22Rv1 (cell line): ENCODE data around the gene CA10.

Source experiments
- H3K27ac ChIP-seq: fragments of 450-650 bp; 2 replicates; pipeline ENCODE4 v1.5.1; 2017
- ZFX ChIP-seq: fragments of 450-650 bp; IDR thresholded peaks from 2 replicates; pipeline ENCODE4 v1.6.1; 2017; ENCODE audit warnings: antibody characterized with exemption, borderline replicate concordance
- TF ChIP-seq, protein P1 (sequence below): fragments of 450-650 bp; IDR thresholded peaks from 2 replicates; pipeline ENCODE4 v1.5.1; 2017; ENCODE audit warnings: mild to moderate bottlenecking

Gene CA10

DNA sequence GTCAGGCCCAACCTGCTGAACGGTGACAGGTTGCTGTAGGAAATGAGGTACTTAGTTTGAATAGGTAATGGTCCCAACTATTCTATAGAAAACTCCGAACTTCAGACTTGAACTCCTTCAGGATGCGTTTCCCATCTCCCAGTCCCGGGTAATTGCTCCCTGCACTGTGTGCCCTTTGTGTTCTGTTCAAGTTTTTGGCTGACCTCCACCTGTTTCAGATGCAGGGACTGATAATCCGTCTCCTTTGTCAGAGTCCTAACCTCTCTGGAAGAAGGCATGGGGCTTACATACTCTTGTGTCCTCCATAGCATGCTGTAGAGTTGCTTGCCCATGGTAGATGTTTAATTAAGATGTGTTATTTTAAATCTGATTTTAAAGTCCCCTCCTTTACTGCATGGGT, 547.7 kb downstream of the CA10 start:
- TF ChIP-seq ZFX = no peak
- TF ChIP-seq, protein P1, sequence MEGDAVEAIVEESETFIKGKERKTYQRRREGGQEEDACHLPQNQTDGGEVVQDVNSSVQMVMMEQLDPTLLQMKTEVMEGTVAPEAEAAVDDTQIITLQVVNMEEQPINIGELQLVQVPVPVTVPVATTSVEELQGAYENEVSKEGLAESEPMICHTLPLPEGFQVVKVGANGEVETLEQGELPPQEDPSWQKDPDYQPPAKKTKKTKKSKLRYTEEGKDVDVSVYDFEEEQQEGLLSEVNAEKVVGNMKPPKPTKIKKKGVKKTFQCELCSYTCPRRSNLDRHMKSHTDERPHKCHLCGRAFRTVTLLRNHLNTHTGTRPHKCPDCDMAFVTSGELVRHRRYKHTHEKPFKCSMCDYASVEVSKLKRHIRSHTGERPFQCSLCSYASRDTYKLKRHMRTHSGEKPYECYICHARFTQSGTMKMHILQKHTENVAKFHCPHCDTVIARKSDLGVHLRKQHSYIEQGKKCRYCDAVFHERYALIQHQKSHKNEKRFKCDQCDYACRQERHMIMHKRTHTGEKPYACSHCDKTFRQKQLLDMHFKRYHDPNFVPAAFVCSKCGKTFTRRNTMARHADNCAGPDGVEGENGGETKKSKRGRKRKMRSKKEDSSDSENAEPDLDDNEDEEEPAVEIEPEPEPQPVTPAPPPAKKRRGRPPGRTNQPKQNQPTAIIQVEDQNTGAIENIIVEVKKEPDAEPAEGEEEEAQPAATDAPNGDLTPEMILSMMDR = no peak
- no peak overlapping the region for H3K27ac ChIP-seq

DNA sequence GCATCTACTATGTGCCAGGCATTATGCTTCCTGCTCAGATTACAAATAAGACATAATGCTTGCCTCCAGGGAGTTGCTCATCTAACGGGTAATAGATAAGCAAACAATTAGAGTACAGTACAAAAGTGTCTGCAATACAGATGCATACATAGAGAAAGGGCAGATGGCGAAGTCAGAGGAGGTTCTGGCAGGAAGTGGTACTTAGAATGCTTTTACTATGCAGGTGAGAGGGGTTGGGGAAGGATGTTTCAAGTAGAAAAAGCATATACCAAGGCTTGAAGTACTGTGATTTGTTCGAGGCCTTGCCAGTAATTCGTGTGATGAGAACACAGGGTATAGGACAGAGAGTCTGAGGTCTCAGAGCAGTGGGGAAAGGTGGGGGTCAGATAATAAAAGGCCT, 548.4 kb downstream of the CA10 start:
- H3K27ac ChIP-seq = no peak overlapping the region
- TF ChIP-seq ZFX = no peak
- TF ChIP-seq, protein P1 = no peak

DNA sequence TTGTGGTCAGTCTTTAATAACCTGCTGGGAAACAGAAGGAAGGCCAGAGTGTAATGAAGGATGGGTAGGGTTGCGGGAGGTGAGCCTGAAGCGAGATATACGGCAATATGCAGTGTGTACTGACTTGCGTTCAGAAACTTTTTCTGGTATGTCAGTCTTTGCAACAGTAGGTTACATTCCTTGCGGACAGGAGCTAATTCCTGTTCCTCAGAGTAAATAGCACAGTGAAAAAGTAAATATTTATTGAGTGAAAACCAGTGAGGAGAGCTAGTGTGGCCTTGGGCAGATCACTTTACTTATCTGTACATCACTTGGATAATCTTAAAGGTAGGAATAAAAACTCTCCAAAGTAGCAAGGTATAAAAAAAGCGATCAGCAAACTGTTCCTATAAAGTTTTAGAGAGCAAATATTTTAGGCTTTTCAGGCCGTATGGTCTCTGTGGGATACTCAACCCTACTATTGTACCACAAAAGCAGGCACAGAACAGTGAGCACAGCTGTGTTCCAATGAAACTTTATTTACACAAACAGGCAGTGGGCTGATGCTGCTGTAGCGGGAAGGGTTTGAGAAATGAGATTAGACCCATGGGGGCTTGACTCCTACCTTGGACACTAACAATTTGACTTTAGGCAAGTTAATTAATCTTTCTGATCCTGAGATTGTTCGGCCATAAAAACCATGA, 550.1 kb downstream of the CA10 start:
- H3K27ac ChIP-seq = peak overlapping the region; percentile 26
- TF ChIP-seq, protein P1 = no peak
- TF ChIP-seq ZFX = no peak

DNA sequence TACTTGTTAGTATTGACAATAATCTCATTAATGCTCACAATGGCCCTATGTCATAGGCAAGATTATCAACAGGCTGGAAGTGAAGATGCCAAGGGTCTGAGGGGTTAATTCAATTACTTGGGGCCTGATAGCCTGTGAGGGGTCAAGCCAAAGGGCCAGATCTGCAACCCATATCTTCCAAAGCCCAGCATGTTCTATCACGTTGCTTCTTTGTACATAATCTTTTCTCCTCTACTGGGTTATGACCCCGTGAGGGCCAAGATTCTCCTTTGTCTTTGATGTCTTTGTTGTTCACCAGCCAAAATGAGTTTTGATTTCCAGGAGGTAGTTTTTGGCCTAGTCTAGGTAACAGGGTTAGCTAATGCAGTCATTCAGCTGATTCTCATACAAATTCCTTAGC, 551.0 kb downstream of the CA10 start:
- H3K27ac ChIP-seq = no peak overlapping the region
- TF ChIP-seq, protein P1 = no peak
- no peak for TF ChIP-seq ZFX

DNA sequence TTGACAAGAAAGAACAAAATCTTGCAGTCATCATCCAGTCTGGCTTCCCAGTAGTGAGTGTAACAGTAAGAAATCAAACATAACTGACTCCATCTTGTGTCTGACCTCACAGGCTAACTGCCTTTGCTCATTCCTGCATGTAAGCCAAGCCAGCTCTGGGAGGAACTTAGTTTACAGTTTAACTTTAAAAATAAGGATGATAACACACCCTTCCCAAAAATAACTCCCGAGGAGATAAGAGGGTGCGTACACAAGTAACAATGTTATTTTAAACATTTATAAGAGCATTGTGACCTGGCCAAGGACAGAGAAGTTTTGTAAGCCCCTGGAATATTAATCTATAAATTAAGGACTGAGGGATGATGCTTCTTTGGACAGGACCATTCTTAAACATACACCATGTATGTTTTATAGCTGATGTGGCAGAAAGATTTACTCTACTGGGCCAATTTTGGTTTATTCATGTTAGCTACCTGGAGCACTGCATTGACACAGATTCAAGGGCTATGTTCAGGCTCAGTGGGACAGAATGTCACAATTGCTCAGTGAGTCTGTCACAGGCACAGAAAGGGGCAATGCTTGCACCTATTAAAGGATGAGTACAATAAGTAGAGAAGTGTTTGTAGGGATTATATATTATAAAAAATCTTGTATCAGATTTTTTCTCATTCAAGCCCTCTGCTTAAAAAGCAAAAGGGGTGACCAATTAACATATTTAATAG, 554.1 kb downstream of the CA10 start:
- H3K27ac ChIP-seq = no peak overlapping the region
- TF ChIP-seq, protein P1 = no peak

DNA sequence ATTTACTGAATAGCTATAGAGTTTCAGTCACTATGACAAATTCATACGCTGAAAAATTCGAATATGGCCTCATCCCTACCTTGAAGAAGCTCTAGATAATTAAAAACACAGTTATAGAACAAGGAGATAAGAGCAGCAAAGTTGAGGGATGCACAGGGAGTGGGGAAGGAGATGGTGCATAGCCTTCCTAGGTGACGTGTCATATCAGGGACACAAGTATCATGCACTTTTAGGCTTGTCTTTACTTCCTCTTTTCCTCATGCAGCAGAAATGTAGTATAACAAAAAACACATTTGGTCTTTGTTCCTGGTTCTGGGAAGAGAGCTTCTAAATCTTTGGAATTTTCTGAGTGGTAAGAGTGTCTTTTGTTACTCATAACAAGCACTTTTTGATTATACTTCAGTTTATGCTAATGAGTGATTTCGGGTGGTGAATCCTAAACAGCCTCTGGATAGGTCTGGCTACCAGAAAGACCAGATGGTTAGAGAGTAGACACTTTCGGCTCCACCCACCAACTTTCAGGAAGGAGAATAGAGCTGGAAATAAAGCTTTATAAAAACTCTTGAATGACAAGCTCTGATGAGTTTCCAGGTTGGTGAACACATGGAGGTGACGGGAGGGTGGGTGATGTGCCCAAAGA, 556.8 kb downstream of the CA10 start:
- no peak for TF ChIP-seq ZFX
- TF ChIP-seq, protein P1 = no peak
- no peak overlapping the region for H3K27ac ChIP-seq

DNA sequence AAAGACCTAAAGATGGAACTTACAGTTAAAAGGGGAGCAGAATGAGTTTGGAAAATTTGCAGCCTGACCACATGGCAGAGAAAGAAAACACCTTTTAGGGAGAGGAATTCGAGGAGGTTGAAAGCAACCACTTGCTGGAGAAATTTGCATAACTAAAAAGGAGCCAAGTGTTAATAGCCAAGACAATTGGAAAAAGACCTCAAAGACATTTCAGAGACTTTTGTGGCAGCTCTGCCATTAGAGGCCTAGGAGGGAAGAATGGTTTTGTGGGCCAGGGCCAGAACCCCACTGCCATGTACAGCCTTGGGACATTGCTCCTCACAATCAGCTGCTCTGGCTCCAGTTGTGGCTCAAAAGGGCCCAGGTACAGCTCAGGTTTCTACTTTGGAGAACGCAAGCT, 559.7 kb downstream of the CA10 start:
- no peak for TF ChIP-seq ZFX
- TF ChIP-seq, protein P1 = no peak

More for the DNA sequence above, 559.7 kb downstream of the CA10 start:
- no peak overlapping the region for H3K27ac ChIP-seq
